PC-3 (cell line): Measurements from ENCODE around the gene FAM81B.

Experiments used
- EZH2 ChIP-seq: fragments of 300-600 bp; sonication (generic); IDR thresholded peaks from one replicate; pipeline ENCODE4 v1.6.1; 2017; ENCODE audit warnings: antibody characterized with exemption, mild to moderate bottlenecking, low read length; ENCODE audit not compliant: unreplicated experiment
- TF ChIP-seq, protein P1 (sequence below): fragments of 300-600 bp; sonication (generic); conservative IDR thresholded peaks from 2 replicates; pipeline ENCODE4 v1.5.1; 2017; ENCODE audit warnings: antibody characterized with exemption, low read depth, mild to moderate bottlenecking, low read length

DNA sequence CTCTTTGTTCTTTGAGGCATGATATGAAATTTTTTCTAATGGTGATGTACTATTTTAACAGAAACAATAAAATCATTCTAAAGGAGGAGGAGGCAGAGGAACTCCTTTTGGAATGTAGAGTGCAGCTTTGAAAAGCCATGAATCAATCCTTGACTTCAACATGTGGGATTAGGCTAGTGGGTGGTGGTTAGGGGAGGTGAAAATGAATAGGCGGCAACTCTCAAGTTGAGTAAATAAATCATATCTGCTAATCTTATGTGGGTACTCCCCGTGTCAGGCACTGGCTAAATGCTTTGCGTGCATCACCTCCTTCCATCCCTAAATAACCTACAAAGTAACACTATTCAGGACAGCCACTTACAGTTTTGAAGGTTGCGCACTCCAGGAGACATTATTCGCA is 35.1 kb downstream of the FAM81B start:
- TF ChIP-seq, protein P1, sequence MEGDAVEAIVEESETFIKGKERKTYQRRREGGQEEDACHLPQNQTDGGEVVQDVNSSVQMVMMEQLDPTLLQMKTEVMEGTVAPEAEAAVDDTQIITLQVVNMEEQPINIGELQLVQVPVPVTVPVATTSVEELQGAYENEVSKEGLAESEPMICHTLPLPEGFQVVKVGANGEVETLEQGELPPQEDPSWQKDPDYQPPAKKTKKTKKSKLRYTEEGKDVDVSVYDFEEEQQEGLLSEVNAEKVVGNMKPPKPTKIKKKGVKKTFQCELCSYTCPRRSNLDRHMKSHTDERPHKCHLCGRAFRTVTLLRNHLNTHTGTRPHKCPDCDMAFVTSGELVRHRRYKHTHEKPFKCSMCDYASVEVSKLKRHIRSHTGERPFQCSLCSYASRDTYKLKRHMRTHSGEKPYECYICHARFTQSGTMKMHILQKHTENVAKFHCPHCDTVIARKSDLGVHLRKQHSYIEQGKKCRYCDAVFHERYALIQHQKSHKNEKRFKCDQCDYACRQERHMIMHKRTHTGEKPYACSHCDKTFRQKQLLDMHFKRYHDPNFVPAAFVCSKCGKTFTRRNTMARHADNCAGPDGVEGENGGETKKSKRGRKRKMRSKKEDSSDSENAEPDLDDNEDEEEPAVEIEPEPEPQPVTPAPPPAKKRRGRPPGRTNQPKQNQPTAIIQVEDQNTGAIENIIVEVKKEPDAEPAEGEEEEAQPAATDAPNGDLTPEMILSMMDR, result no peak
- no peak for TF ChIP-seq EZH2
